ENCODE results near the gene PLEKHA8.

DNA sequence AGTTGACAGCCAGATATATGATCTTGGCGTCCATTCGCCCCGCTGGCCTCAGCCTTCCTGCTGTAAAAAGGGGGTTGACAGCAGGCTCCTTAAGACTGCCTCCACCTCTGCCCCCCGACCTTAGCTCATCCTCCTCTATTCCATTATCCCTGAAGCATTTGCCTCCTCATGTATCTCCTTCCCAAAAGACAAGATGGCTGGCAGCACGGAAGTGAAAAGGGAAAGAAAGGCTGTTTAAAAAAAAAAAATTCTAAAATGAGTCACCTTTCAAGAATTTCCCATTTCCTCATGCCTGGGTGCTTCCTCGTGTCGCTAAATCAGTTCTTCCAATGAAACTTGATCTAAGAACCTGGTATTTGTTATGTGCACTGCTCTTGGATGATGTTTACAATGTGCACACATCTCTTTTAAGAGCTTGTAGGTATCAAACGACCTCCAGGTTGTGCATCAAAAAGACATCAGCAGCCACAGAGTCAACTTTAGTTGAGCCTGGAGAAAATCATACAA is 40.3 kb upstream of the PLEKHA8 start:
- TF ChIP-seq, protein P1, sequence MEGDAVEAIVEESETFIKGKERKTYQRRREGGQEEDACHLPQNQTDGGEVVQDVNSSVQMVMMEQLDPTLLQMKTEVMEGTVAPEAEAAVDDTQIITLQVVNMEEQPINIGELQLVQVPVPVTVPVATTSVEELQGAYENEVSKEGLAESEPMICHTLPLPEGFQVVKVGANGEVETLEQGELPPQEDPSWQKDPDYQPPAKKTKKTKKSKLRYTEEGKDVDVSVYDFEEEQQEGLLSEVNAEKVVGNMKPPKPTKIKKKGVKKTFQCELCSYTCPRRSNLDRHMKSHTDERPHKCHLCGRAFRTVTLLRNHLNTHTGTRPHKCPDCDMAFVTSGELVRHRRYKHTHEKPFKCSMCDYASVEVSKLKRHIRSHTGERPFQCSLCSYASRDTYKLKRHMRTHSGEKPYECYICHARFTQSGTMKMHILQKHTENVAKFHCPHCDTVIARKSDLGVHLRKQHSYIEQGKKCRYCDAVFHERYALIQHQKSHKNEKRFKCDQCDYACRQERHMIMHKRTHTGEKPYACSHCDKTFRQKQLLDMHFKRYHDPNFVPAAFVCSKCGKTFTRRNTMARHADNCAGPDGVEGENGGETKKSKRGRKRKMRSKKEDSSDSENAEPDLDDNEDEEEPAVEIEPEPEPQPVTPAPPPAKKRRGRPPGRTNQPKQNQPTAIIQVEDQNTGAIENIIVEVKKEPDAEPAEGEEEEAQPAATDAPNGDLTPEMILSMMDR (IDR thresholded peaks at IDR 0.05), result no peak
- no peak for TF ChIP-seq POLR2A (IDR thresholded peaks at IDR 0.05)

All from adrenal gland (tissue), 5 donors.